ENCODE results near the gene PLXDC1.

DNA sequence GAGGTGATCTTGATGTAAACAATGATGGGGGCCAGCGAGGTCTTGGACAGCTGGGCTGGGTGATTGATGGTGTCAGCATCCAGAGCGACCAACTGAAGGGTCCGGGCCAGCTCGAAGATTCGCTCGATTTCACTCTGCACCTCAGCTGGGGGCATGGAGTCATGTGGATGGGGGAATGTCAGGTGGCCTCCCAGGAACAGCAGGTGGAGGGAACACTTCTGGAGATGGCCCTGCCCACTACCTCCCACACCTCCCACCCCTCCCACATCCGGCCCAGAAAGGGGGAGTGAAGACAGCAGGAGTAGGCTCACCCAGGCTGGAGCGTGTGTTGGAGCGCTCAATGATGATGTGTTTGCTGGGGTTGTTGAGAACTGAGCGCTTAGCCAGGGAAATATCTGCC is 32.3 kb upstream of the PLXDC1 start:
- TF ChIP-seq, protein P1, sequence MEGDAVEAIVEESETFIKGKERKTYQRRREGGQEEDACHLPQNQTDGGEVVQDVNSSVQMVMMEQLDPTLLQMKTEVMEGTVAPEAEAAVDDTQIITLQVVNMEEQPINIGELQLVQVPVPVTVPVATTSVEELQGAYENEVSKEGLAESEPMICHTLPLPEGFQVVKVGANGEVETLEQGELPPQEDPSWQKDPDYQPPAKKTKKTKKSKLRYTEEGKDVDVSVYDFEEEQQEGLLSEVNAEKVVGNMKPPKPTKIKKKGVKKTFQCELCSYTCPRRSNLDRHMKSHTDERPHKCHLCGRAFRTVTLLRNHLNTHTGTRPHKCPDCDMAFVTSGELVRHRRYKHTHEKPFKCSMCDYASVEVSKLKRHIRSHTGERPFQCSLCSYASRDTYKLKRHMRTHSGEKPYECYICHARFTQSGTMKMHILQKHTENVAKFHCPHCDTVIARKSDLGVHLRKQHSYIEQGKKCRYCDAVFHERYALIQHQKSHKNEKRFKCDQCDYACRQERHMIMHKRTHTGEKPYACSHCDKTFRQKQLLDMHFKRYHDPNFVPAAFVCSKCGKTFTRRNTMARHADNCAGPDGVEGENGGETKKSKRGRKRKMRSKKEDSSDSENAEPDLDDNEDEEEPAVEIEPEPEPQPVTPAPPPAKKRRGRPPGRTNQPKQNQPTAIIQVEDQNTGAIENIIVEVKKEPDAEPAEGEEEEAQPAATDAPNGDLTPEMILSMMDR (IDR thresholded peaks at IDR 0.05), result no peak
- TF ChIP-seq POLR2A (IDR thresholded peaks at IDR 0.05), result no peak

All from adrenal gland (tissue), 5 donors.